Upper lobe of left lung (tissue), 6 donors: ENCODE results near the gene GUK1. TPM values are rescaled to one million over a fixed set of nuclear protein-coding genes. Genes with fewer than 3 reads are reported as not detected.

Source experiments
- ATAC-seq, 2 donors: fragments of 200-7000 bp; cut with Tn5 transposase; one replicate each; pipeline ENCODE4 v1.9.1; 2022; ENCODE audit warnings: mild to moderate bottlenecking in 2 of 2, moderate library complexity in 2 of 2; ENCODE audit not compliant: low FRiP score in 2 of 2
- DNase-seq, 2 donors: peaks; one replicate each; pipeline ENCODE4 v3.0.0-alpha.2; 2019 to 2020
- H3K27ac ChIP-seq, 4 donors: fragments of 200-600 bp; sonication (generic); one replicate each; pipeline ENCODE4 v1.5.1; 2016 to 2019
- H3K27me3 ChIP-seq, 4 donors: fragments of 200-600 bp; sonication (generic); one replicate each; pipeline ENCODE4 v1.5.1; 2017 to 2019
- H3K36me3 ChIP-seq, 4 donors: fragments of 200-600 bp; sonication (generic); one replicate each; pipeline ENCODE4 v1.5.1; 2016 to 2019
- H3K4me1 ChIP-seq, 4 donors: fragments of 200-600 bp; sonication (generic); one replicate each; pipeline ENCODE4 v1.5.1; 2018 to 2019
- H3K4me3 ChIP-seq, 4 donors: fragments of 200-600 bp; sonication (generic); one replicate each; pipeline ENCODE4 v1.5.1; 2017 to 2019; ENCODE audit warnings: mild to moderate bottlenecking in 2 of 4, moderate library complexity in 1 of 4
- H3K9me3 ChIP-seq, 4 donors: fragments of 200-600 bp; sonication (generic); one replicate each; pipeline ENCODE4 v1.5.1; 2018 to 2019
- CTCF ChIP-seq, 6 experiments: fragments of 450-650 bp in 4 of 6; fragments of 200-600 bp in 2 of 6; sonication (generic) in 2 of 6; IDR thresholded peaks; one replicate each; pipeline ENCODE4 v1.5.1; 2016 to 2019; ENCODE audit warnings: antibody characterized with exemption in 6 of 6
- EP300 ChIP-seq, 4 donors: sonication (generic); formaldehyde crosslinking; IDR thresholded peaks; one replicate each; pipeline ENCODE4 v1.5.1; 2017; ENCODE audit warnings: antibody characterized with exemption in 4 of 4, control low read depth in 2 of 4
- POLR2A ChIP-seq, 4 donors: fragments of 450-650 bp; IDR thresholded peaks; one replicate each; pipeline ENCODE4 v1.5.1; 2016 to 2017; ENCODE audit warnings: antibody characterized with exemption in 4 of 4, mild to moderate bottlenecking in 2 of 4
- POLR2AphosphoS5 ChIP-seq, 2 donors: sonication (generic); formaldehyde crosslinking; IDR thresholded peaks; one replicate each; pipeline ENCODE4 v1.5.1; 2017; ENCODE audit warnings: antibody characterized with exemption in 2 of 2
- WGBS, 2 donors: methylation state at CpG; one replicate each; pipeline ENCODE4 v1.1.5; 2017 to 2018; 5-methylcytosine and 5-hydroxymethylcytosine counted together
- total RNA-seq, 6 donors: library from RNA; depleted of rRNA in 4 of 6; stranded (reverse); fragments of >200 nt in 4 of 6; gene quantifications; one replicate each; pipeline versions ENCODE4 v1.1.0 to v1.2.1, GENCODE V29; 2016 to 2021
- donor health status: DM: no; HTN: no; CAD: no; lungs with moderate emphysema.
- donor health status: DM: no; HTN: yes; CAD: no; lungs with severe emphysema.

Gene GUK1
- total RNA-seq, 6 donors from 2014 or later = 198 to 385 (median 269) TPM

- Histone ChIP-seq H3K27ac (no peak overlapping the region), H3K4me1 (peaks cover 26 to 40% (median 29%) of the 10 kb centered on the region in 4 donors), H3K9me3 (no peaks in the 10 kb centered on the region), H3K4me3 (no peak overlapping the region), H3K27me3 (no peaks in the 10 kb centered on the region), H3K36me3 (peaks cover 0 to 24% (median 15%) of the 10 kb centered on the region in 4 donors)
- ATAC-seq (no peak), DNase-seq (peak in 1 of 2 donors; percentile 67)
- TF ChIP-seq CTCF (IDR thresholded peaks at IDR 0.05) = no peak
- TF ChIP-seq POLR2AphosphoS5 (IDR thresholded peaks at IDR 0.05) = no peak
- TF ChIP-seq POLR2A (IDR thresholded peaks at IDR 0.05) = no peak
- no peak for TF ChIP-seq EP300 (IDR thresholded peaks at IDR 0.05)
- 92 to 100% methylated on average over 4 to 18 of the region's 19 CpGs for WGBS, 2 donors
These were observed 32.4 kb upstream of the GUK1 start for GRCh38 chr1:228107636-228108035.

- Histone ChIP-seq H3K4me1 (peaks cover 26 to 39% (median 29%) of the 10 kb centered on the region in 4 donors), H3K27ac (peak overlapping the region; percentile 87 to 100 (median 92)), H3K36me3 (peaks cover 0 to 24% (median 15%) of the 10 kb centered on the region in 4 donors), H3K27me3 (no peaks in the 10 kb centered on the region), H3K4me3 (peak overlapping the region; percentile 68 to 92 (median 80)), H3K9me3 (no peaks in the 10 kb centered on the region)
- ATAC-seq (no peak), DNase-seq (no peak)
- 69 to 79% methylated on average over 6 to 11 of the region's 11 CpGs for WGBS, 2 donors
- TF ChIP-seq POLR2AphosphoS5 (IDR thresholded peaks at IDR 0.05) = no peak
- no peak for TF ChIP-seq EP300 (IDR thresholded peaks at IDR 0.05)
- TF ChIP-seq POLR2A (IDR thresholded peaks at IDR 0.05) = no peak
- no peak for TF ChIP-seq CTCF (IDR thresholded peaks at IDR 0.05)
These were observed 31.9 kb upstream of the GUK1 start for GRCh38 chr1:228108055-228108690.

- TF ChIP-seq POLR2A (IDR thresholded peaks at IDR 0.05) = no peak
- no peak for TF ChIP-seq EP300 (IDR thresholded peaks at IDR 0.05)
- TF ChIP-seq CTCF (IDR thresholded peaks at IDR 0.05) = no peak
- TF ChIP-seq POLR2AphosphoS5 (IDR thresholded peaks at IDR 0.05) = no peak
These were observed 31.4 kb upstream of the GUK1 start for GRCh38 chr1:228108742-228109072.

GRCh38 chr1:228109073-228109961 is 30.8 kb upstream of the GUK1 start, which contains the start of gene MRPL55:
Gene MRPL55, minus strand, starts transcription at chr1:228109299. Its CDS starts 1,039 bp downstream, at chr1:228108260.
- H3K36me3 ChIP-seq = peaks cover 0 to 24% (median 15%) of the 10 kb centered on the region in 4 donors
- H3K27ac ChIP-seq = peak within 1 kb of the TSS; percentile 87 to 100 (median 92)
- H3K4me3 ChIP-seq = peak within 1 kb of the TSS; percentile 68 to 92 (median 80)
- H3K4me1 ChIP-seq = peaks cover 19 to 29% (median 20%) of the 10 kb centered on the region in 4 donors
- WGBS, 2 donors = 0 to 1% methylated on average over 40 to 63 of the region's 66 CpGs
- DNase-seq = peak; percentile 99 to 100
- ATAC-seq = peak; percentile 99
- no peaks in the 10 kb centered on the region for H3K27me3 ChIP-seq
- no peaks in the 10 kb centered on the region for H3K9me3 ChIP-seq
- TF ChIP-seq POLR2A (IDR thresholded peaks at IDR 0.05) (peak; percentile 54 to 95 (median 80)), CTCF (IDR thresholded peaks at IDR 0.05) (peak in 3 of 6 experiments; percentile 6 to 22 (median 11)), POLR2AphosphoS5 (IDR thresholded peaks at IDR 0.05) (peak; percentile 99 to 100), EP300 (IDR thresholded peaks at IDR 0.05) (peak in 1 of 4 donors; percentile 86)

More at GRCh38 chr1:228108742-228109072, 31.4 kb upstream of the GUK1 start:
- WGBS, 2 donors = 7% methylated on average over 8 of the region's 8 CpGs; no CpG with 5 or more reads in 1 of the 2 donors
- ATAC-seq (no peak), DNase-seq (no peak)
- H3K9me3 ChIP-seq = no peaks in the 10 kb centered on the region
- H3K27ac ChIP-seq = peak overlapping the region; percentile 87 to 100 (median 92)
- peaks cover 23 to 35% (median 25%) of the 10 kb centered on the region in 4 donors for H3K4me1 ChIP-seq
- peak overlapping the region; percentile 68 to 92 (median 80) for H3K4me3 ChIP-seq
- H3K27me3 ChIP-seq = no peaks in the 10 kb centered on the region
- peaks cover 0 to 24% (median 15%) of the 10 kb centered on the region in 4 donors for H3K36me3 ChIP-seq
